GM12801 (cell line): Measurements from ENCODE around the gene CAND1.

ENCODE experiments used
- TF ChIP-seq, protein P1 (sequence below): IDR thresholded peaks from one replicate; pipeline ENCODE4 v1.5.1; 2011; ENCODE audit warnings: control low read depth; ENCODE audit not compliant: insufficient read length; ENCODE audit errors: extremely low read depth

The CAND1 gene

DNA sequence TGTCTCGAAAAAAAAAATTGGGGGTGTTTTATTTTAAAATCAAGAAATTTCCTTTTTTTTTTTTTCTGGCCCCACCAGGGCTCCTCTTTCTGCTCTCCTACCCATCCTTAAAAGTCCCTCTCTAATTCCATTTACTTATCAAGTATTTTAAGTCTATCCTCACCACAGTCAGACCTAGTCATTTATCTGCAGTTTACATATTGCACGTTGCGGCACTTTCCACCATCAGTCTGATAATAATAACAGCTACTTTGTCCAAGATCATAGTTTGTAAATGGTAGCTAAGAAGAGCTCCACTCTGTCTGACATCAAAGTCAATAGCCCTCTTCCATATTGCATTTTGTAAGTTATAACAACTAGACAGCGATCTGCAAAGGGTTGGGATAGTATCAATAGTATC is 23.6 kb upstream of the CAND1 start:
- TF ChIP-seq, protein P1, sequence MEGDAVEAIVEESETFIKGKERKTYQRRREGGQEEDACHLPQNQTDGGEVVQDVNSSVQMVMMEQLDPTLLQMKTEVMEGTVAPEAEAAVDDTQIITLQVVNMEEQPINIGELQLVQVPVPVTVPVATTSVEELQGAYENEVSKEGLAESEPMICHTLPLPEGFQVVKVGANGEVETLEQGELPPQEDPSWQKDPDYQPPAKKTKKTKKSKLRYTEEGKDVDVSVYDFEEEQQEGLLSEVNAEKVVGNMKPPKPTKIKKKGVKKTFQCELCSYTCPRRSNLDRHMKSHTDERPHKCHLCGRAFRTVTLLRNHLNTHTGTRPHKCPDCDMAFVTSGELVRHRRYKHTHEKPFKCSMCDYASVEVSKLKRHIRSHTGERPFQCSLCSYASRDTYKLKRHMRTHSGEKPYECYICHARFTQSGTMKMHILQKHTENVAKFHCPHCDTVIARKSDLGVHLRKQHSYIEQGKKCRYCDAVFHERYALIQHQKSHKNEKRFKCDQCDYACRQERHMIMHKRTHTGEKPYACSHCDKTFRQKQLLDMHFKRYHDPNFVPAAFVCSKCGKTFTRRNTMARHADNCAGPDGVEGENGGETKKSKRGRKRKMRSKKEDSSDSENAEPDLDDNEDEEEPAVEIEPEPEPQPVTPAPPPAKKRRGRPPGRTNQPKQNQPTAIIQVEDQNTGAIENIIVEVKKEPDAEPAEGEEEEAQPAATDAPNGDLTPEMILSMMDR: no peak

GRCh38 chr12:67251012-67251411 is 18.1 kb upstream of the CAND1 start:
- TF ChIP-seq, protein P1: no peak

DNA sequence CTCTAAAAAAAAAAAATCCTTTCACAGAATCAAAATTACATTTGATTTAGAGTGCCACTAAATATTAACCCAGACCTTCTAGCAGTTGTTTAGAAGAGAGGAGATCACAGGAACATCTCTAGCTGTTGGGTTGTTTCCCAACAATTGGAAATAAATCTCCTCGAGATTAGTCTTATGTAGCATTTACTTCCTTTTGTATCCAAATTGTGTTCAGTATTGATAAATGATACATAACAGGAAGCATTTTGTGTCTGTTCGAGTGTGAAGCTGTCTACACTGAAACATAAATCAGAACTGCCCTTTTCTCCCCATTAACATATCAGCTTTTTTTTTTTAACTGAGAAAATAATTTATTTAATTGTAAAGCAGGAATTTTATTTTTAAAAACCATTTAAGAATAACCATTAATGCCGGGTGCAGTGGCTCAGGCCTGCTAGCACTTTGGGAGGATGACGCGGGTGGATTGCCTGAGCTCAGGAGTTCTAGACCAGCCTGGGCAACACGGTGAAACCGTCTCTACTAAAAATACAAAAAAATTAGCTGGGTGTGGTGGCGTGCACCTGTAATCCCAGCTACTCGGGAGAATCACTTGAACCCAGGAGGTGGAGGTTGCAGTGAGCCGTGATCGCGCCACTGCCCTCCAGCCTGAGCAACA is 14.7 kb upstream of the CAND1 start:
- TF ChIP-seq, protein P1: no peak

GRCh38 chr12:67256649-67257048 is 12.5 kb upstream of the CAND1 start:
- TF ChIP-seq, protein P1: no peak

GRCh38 chr12:67263471-67263870 is 5.7 kb upstream of the CAND1 start:
- TF ChIP-seq, protein P1: no peak

- TF ChIP-seq, protein P1: no peak
Measured at GRCh38 chr12:67268335-67268895, 743 bp upstream of the CAND1 start.

- TF ChIP-seq, protein P1: no peak
Measured at GRCh38 chr12:67269633-67270573, 745 bp downstream of the CAND1 start.
